HG03469 (cell line): ENCODE measurements around the gene TBX15.
"Not testable (repeated sequence)": the region's sequence is repeated elsewhere in the genome, so short reads cannot be mapped to it uniquely, and the experiment has no call there.

ENCODE experiments used
- ATAC-seq: cut with Tn5 transposase; IDR thresholded peaks from one replicate; pipeline ENCODE4 v1.9.1; 2021; ENCODE audit warnings: mild to moderate bottlenecking, moderate library complexity, moderate number of reproducible peaks; ENCODE audit not compliant: unreplicated experiment

The TBX15 gene

GRCh38 chr1:118960567-118961136, 27.5 kb downstream of the TBX15 start:
- ATAC-seq = no peak

- ATAC-seq = peak; percentile 68
These were observed 28.0 kb downstream of the TBX15 start for GRCh38 chr1:118960026-118960561.

GRCh38 chr1:118958937-118959631, 29.1 kb downstream of the TBX15 start:
- ATAC-seq = no peak

DNA sequence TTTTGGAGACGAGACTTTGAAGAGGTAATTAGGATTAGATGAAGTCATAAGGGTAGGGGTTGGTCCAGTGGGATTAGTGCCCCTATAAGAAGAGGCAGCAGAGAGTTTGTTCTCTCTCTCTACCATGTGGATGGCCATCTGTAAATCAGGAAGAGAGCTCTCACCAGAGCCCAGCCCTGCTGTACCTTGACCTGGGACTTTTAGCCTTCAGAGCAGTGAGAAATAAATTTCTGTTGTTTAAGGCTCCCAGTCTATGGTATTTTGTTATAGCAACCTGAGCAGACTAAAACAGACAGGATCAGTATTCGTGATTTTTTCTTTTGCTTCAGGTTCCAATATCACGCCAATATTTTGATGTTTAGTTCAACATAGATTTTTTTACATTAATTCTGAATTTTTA, 30.0 kb downstream of the TBX15 start:
- ATAC-seq = no peak

GRCh38 chr1:118957579-118957978, 30.6 kb downstream of the TBX15 start:
- not testable (repeated sequence) for ATAC-seq

GRCh38 chr1:118954301-118954905, 33.7 kb downstream of the TBX15 start:
- no peak for ATAC-seq

DNA sequence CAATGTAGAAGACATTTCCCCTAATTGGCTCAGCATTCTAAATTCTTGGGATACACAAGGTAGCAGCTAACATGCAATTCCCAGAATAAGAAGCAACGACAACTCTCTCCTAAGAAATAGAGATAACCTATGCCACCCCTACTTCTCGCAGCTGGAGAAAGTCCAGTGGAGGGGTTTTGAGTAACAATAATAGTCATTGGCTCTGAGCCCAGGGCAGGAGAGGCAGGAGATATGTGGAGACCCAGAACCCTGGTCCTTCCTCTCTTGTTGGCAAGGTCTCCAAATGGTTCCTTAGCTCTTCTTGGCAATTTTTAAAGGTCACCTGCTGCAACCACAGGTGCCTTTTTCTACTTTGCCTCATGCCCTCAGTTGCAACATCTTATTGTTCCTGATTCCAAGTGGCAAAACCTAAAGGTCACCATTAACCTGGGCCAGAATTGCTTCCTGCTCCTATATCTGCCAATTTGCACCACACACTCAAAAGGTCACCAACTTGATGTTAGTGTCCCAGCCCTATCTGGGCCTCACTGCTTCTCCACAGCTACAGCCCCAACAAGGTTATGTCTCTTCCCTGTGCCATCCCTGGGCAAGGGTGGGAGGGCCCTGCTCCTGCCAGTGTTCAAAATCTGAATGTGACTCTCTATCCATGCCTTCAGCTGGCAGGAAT, 36.7 kb downstream of the TBX15 start:
- ATAC-seq = no peak

- ATAC-seq = no peak
These were observed 38.8 kb downstream of the TBX15 start for GRCh38 chr1:118949315-118949714.

GRCh38 chr1:118948846-118949245, 39.3 kb downstream of the TBX15 start:
- no peak for ATAC-seq

GRCh38 chr1:118948351-118948750, 39.8 kb downstream of the TBX15 start:
- no peak for ATAC-seq

DNA sequence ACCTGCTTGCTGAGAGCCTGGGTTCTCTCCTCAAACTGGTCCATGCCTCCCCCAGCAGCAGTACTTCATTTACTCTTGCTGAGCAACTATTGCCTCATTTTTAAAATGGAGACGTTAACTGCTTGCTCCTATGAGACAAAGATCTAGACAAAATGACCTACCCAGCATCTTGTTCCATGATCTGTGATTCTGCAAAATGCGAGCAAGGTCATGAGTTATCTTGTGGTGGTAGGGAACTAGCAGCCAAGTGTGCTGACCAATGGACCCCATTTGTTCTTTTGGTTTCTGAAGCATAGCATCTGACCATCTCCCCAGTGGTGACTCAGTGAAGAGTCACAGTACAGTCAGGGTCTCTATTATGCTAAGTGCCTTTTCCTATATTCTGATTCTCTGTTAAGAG, 40.4 kb downstream of the TBX15 start:
- no peak for ATAC-seq

GRCh38 chr1:118947003-118947765, 41.0 kb downstream of the TBX15 start:
- ATAC-seq = no peak

GRCh38 chr1:118945489-118945888, 42.7 kb downstream of the TBX15 start:
- no peak for ATAC-seq

- no peak for ATAC-seq
These were observed 43.6 kb downstream of the TBX15 start for GRCh38 chr1:118944546-118944945.

- no peak for ATAC-seq
These were observed 44.0 kb downstream of the TBX15 start for GRCh38 chr1:118944133-118944532.

- no peak for ATAC-seq
These were observed 47.2 kb downstream of the TBX15 start for GRCh38 chr1:118940957-118941356.

DNA sequence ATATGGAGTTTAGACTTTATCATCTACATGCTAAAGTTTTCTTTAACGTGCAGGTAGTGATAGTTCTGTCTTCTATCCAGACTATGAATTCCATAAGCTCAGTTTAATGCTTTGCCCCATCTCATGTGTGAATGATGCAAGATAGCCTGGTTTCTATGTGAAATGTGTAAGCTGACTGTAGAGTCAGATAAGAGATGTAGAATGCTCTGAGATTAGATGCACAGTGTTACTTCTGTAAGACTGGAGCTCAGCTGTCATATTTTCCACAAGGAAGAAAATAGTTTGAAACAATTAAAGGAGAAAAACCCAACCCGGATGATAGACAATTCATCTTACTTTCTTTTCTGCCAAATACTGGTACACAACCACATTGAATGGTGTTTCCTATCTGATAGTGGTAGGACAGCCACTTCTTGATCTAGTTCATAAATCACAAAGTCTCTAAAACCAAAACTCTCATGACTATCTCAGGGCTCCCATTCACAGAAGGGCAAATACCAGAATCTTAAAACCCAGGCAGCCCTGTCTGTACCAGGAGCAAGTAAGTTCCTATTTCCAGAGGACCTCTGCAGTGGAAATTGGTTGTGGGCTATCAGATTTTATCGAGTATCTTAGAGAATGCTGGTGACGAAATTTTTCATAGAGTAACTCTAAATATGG, 50.6 kb downstream of the TBX15 start:
- no peak for ATAC-seq

GRCh38 chr1:118934706-118935105, 53.4 kb downstream of the TBX15 start:
- no peak for ATAC-seq

DNA sequence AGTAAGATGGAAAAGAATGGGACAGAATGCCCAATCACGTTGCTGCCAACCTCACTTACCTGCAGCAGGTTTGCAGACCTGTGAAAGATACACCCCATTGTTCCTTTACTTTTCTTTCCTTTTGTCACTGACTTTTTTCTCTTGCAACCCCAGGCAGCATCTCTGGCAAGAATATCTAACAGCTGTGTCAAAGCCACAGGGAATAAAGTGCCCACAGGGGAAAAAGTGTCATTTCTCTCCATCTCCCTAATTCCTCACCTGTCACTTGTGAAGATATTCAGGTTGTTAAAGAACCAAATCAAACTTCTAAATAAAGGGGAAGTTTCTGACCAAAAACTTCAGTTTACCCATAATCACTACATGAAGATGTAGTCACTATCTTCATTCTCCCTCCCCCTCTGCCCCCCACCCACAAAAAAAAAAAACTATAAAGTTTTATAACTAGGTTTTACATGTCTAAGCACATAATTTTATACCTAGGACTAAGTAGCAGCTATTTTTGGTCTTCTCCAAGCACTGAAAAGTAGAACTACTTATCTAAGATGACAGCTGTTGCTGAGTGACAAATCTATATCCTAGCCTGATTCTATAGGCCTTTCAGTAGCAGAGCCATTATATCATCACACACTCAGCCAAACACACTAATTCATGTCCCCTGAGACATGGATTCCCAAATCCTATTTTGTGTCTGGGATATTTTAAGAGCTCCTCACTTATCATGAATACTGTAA, 54.9 kb downstream of the TBX15 start:
- no peak for ATAC-seq

DNA sequence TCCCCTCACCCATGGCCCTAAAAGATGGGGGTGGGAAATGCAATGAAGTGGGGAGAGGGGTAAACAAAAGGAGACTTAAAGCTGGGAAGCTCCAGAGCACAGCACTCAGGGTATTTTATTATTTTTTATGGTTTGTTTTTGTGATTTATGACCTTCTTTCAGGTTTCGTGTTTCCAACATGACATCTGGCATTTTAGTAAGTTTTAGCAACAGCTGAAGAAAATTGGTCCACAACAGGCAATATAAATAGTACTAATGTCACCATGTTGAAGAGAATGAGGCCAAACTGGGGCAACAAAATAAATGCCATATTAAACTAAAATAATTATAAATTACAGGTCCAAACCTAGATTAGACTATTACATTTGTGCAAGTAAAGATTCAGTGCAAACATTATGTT, 56.3 kb downstream of the TBX15 start:
- ATAC-seq = no peak
